WERI-Rb-1 (cell line): ENCODE results near the gene TEX10.

Source experiments
- DNase-seq: peaks from one replicate; pipeline ENCODE4 v3.0.0-alpha.2; 2020
- H3K27ac ChIP-seq: fragments of 250-450 bp; sonication (Bioruptor Pico); 2 replicates; pipeline ENCODE4 v1.5.1; 2020; ENCODE audit warnings: mild to moderate bottlenecking, moderate library complexity
- H3K27me3 ChIP-seq: fragments of 250-450 bp; sonication (Bioruptor Pico); 2 replicates; pipeline ENCODE4 v1.5.1; 2021; ENCODE audit warnings: mild to moderate bottlenecking, low read depth, moderate library complexity; ENCODE audit not compliant: insufficient read depth, severe bottlenecking
- H3K36me3 ChIP-seq: fragments of 250-450 bp; sonication (Bioruptor Pico); 2 replicates; pipeline ENCODE4 v1.5.1; 2020; ENCODE audit warnings: mild to moderate bottlenecking, moderate library complexity
- H3K4me3 ChIP-seq: 2 replicates; pipeline ENCODE4 v1.5.1; 2011; ENCODE audit warnings: low read depth, mild to moderate bottlenecking, control low read depth, low read length
- H3K9me3 ChIP-seq: fragments of 250-450 bp; sonication (Bioruptor Pico); 2 replicates; pipeline ENCODE4 v1.5.1; 2021; ENCODE audit warnings: mild to moderate bottlenecking, moderate library complexity; ENCODE audit not compliant: severe bottlenecking
- TF ChIP-seq, protein P1 (sequence below): IDR thresholded peaks from 2 replicates; pipeline ENCODE4 v1.5.1; 2011; ENCODE audit warnings: low read depth, mild to moderate bottlenecking, control low read depth, inconsistent platforms, low read length

Gene TEX10

GRCh38 chr9:100292414-100292813 is 60.3 kb downstream of the TEX10 start:
- no peaks in the 10 kb centered on the region for H3K9me3 ChIP-seq
- H3K27me3 ChIP-seq, result no peaks in the 10 kb centered on the region
- no peak overlapping the region for H3K4me3 ChIP-seq
- no peak overlapping the region for H3K27ac ChIP-seq
- H3K36me3 ChIP-seq, result peaks cover 57% of the 10 kb centered on the region
- no peak for DNase-seq
- TF ChIP-seq, protein P1, sequence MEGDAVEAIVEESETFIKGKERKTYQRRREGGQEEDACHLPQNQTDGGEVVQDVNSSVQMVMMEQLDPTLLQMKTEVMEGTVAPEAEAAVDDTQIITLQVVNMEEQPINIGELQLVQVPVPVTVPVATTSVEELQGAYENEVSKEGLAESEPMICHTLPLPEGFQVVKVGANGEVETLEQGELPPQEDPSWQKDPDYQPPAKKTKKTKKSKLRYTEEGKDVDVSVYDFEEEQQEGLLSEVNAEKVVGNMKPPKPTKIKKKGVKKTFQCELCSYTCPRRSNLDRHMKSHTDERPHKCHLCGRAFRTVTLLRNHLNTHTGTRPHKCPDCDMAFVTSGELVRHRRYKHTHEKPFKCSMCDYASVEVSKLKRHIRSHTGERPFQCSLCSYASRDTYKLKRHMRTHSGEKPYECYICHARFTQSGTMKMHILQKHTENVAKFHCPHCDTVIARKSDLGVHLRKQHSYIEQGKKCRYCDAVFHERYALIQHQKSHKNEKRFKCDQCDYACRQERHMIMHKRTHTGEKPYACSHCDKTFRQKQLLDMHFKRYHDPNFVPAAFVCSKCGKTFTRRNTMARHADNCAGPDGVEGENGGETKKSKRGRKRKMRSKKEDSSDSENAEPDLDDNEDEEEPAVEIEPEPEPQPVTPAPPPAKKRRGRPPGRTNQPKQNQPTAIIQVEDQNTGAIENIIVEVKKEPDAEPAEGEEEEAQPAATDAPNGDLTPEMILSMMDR, result no peak

DNA sequence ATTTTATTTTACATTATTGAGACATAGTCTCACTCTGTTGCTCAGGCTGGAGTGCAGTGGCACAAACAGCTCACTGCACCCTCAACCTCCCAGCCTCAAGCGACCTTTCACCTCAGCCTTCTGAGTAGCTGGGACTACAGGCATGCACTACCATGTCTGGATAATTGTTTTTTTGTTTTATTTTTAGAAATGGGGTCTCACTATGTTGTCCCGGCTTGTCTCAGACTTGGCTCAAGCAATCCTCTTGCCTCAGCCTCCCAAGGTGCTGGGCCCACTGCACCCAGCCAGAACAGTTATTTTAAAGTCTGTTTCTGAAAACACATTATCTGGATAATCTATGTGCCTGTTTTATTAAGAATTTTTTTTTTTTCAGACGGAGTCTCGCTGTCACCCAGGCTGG is 62.0 kb downstream of the TEX10 start:
- no peaks in the 10 kb centered on the region for H3K27me3 ChIP-seq
- TF ChIP-seq, protein P1, result no peak
- H3K36me3 ChIP-seq, result peaks cover 59% of the 10 kb centered on the region
- no peaks in the 10 kb centered on the region for H3K9me3 ChIP-seq
- H3K27ac ChIP-seq, result no peak overlapping the region
- no peak for DNase-seq
- no peak overlapping the region for H3K4me3 ChIP-seq

GRCh38 chr9:100287186-100287585 is 65.6 kb downstream of the TEX10 start:
- TF ChIP-seq, protein P1, result no peak
- Histone ChIP-seq H3K27ac (no peak overlapping the region), H3K4me3 (no peak overlapping the region), H3K9me3 (no peaks in the 10 kb centered on the region), H3K27me3 (no peaks in the 10 kb centered on the region), H3K36me3 (peaks cover 32% of the 10 kb centered on the region)
- DNase-seq, result no peak

DNA sequence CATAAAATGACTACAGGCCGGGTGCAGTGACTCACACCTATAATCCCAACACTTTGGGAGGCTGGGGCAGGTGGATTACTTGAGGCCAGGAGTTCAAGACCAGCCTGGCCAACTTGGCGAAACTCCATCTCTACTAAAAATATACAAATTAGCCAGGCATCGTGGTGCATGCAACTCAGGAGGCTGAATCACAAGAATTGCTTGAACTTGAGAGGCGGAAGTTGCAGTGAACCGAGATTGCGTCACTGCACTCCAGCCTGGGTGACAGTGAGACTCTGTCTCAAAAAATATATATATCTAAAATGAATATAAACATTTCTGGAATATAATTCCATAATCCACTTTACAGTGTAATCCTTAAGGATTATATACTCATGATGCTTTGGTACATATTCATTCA is 66.5 kb downstream of the TEX10 start:
- TF ChIP-seq, protein P1, result no peak
- Histone ChIP-seq H3K27me3 (no peaks in the 10 kb centered on the region), H3K4me3 (no peak overlapping the region), H3K36me3 (peaks cover 23% of the 10 kb centered on the region), H3K9me3 (no peaks in the 10 kb centered on the region), H3K27ac (no peak overlapping the region)
- no peak for DNase-seq

DNA sequence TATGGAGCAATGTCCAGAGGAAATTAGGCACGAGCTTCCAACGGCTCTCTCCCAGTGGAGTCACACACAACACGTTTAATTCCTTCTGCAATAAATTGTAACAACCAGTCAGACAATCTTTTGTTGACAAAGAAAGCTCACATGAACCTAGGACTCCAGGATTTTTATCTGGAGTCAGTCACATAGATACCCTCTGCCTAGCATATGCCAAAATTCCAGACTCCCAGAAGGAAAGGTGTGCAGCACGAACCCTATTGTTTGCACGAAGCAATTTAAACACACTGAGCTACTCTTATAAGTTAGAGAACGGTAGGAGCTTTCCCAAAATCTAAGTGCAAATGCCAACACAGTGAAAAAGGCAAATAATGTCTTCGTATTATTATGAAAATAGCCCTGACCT is 67.1 kb downstream of the TEX10 start:
- Histone ChIP-seq H3K9me3 (no peaks in the 10 kb centered on the region), H3K4me3 (no peak overlapping the region), H3K27me3 (no peaks in the 10 kb centered on the region), H3K27ac (no peak overlapping the region), H3K36me3 (peaks cover 16% of the 10 kb centered on the region)
- TF ChIP-seq, protein P1, result no peak
- DNase-seq, result no peak

DNA sequence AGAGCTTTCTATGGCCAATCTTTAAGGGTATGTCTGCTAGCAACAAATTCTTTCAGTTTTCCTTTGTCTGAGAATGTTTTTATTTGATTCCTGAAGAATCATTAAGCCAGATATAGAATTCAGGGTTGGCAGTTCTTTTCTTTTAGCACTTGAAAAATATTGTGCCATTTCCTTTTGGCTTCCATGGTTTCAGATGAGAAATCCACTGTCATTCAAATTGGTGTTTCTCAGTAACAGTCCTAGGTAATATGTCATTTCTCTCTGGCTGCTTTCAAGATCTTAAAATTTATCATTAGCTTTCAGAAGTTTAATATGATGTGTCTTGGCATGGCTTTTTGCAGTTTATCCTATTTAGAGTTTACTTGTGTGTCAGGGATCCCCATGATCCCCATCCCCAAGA is 67.7 kb downstream of the TEX10 start:
- H3K4me3 ChIP-seq, result no peak overlapping the region
- H3K9me3 ChIP-seq, result no peaks in the 10 kb centered on the region
- H3K27ac ChIP-seq, result no peak overlapping the region
- TF ChIP-seq, protein P1, result no peak
- DNase-seq, result no peak
- H3K27me3 ChIP-seq, result no peaks in the 10 kb centered on the region
- peaks cover 13% of the 10 kb centered on the region for H3K36me3 ChIP-seq
